Activated CD4-positive, alpha-beta T cell treated with anti-CD3 and anti-CD28 coated beads, Interleukin-2, amount 50 U/mL, for 24 hours (primary cell): ENCODE data around the gene VPS33A.

ENCODE experiments used
- DNase-seq, 2 donors: peaks; one replicate each; pipeline ENCODE4 v3.0.0-alpha.2; 2020; ENCODE audit warnings: low read depth in 1 of 2, low spot score in 1 of 2

Gene VPS33A

DNA sequence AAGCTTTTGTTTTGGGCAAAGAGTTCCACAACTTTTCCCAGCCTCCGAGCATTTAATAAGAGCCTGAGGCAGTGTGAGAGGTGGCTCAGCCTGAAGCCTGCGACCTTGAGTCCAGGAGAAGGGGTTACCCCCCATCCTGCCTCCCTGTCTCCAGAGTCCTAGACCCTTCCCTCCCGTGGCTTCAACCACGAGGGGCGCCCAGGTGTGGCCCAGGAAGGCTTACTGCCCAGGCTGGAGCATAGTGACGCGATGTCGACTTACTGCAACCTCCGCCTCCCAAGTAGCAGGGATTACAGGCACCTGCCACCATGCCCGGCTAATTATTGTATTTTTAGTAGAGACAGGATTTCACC lies 82.7 kb downstream of the VPS33A start:
- DNase-seq: no peak

GRCh38 chr12:122182887-122183587 lies 83.3 kb downstream of the VPS33A start, which contains the start of gene LRRC43:
TSS of gene LRRC43 (plus strand) at chr12:122183123. CDS start at chr12:122183145, 22 bp downstream.
- no peak for DNase-seq
